SK-N-SH treated with all-trans-retinoic acid at 6 μM for 48 hours (cell line): ENCODE data around the gene MRPL41.

Source experiments
- ATAC-seq: fragments of 200-7000 bp; cut with Tn5 transposase; 3 replicates; pipeline ENCODE4 v1.9.1; 2020; ENCODE audit warnings: mild to moderate bottlenecking, moderate library complexity
- ARNTL ChIP-seq: fragments of 450-650 bp; formaldehyde crosslinking; IDR thresholded peaks from 2 replicates; pipeline ENCODE4 v1.5.0; 2020; ENCODE audit warnings: low read depth, mild to moderate bottlenecking, moderate library complexity, borderline replicate concordance
- BACH2 ChIP-seq: fragments of 250-450 bp; sonication (Bioruptor Pico); IDR thresholded peaks from 2 replicates; pipeline ENCODE4 v1.9.0; 2021; ENCODE audit warnings: mild to moderate bottlenecking, borderline replicate concordance
- CSDC2 ChIP-seq: fragments of 250-450 bp; sonication (Bioruptor Pico); IDR thresholded peaks from 2 replicates; pipeline ENCODE4 v1.5.0; 2020; ENCODE audit warnings: mild to moderate bottlenecking, moderate library complexity
- ESRRG ChIP-seq: fragments of 250-450 bp; sonication (Bioruptor Pico); IDR thresholded peaks from 2 replicates; pipeline ENCODE4 v1.6.1; 2021; ENCODE audit warnings: mild to moderate bottlenecking
- ISL1 ChIP-seq: fragments of 250-450 bp; sonication (Bioruptor Pico); IDR thresholded peaks from 2 replicates; pipeline ENCODE4 v2.1.2; 2022; ENCODE audit warnings: mild to moderate bottlenecking, moderate library complexity
- OSR1 ChIP-seq: fragments of 250-450 bp; sonication (Bioruptor Pico); IDR thresholded peaks from 2 replicates; pipeline ENCODE4 v1.8.0; 2022; ENCODE audit warnings: moderate library complexity, mild to moderate bottlenecking, inconsistent platforms
- PPARA ChIP-seq: fragments of 250-450 bp; sonication (Bioruptor Pico); IDR thresholded peaks from 2 replicates; pipeline ENCODE4 v1.5.0; 2020; ENCODE audit warnings: mild to moderate bottlenecking, borderline replicate concordance
- RARB ChIP-seq: fragments of 250-450 bp; sonication (Bioruptor Pico); IDR thresholded peaks from 2 replicates; pipeline ENCODE4 v1.8.0; 2021; ENCODE audit warnings: mild to moderate bottlenecking, moderate library complexity
- SNAI2 ChIP-seq: fragments of 250-450 bp; sonication (Bioruptor Pico); IDR thresholded peaks from 2 replicates; pipeline ENCODE4 v1.5.0; 2020; ENCODE audit warnings: mild to moderate bottlenecking, moderate library complexity
- TCF4 ChIP-seq: fragments of 250-450 bp; sonication (Bioruptor Pico); IDR thresholded peaks from 2 replicates; pipeline ENCODE4 v1.8.0; 2021; ENCODE audit warnings: mild to moderate bottlenecking, moderate library complexity, borderline replicate concordance
- TOX ChIP-seq: fragments of 250-450 bp; sonication (Bioruptor Pico); IDR thresholded peaks from 2 replicates; pipeline ENCODE4 v1.8.0; 2021; ENCODE audit warnings: mild to moderate bottlenecking, moderate library complexity, borderline replicate concordance
- ZC3H10 ChIP-seq: fragments of 250-450 bp; sonication (Bioruptor Pico); IDR thresholded peaks from 2 replicates; pipeline ENCODE4 v1.5.1; 2021; ENCODE audit warnings: mild to moderate bottlenecking, moderate library complexity
- ZNF565 ChIP-seq: fragments of 450-650 bp; formaldehyde crosslinking; conservative IDR thresholded peaks from 2 replicates; pipeline ENCODE4 v1.5.0; 2020; ENCODE audit warnings: low read depth, mild to moderate bottlenecking, moderate library complexity
- ZNF70 ChIP-seq: fragments of 450-650 bp; formaldehyde crosslinking; IDR thresholded peaks from 2 replicates; pipeline ENCODE4 v1.5.0; 2020; ENCODE audit warnings: mild to moderate bottlenecking, moderate library complexity
- ZNF8 ChIP-seq: fragments of 450-650 bp; formaldehyde crosslinking; IDR thresholded peaks from 2 replicates; pipeline ENCODE4 v1.5.0; 2020; ENCODE audit warnings: mild to moderate bottlenecking, moderate library complexity
- TF ChIP-seq, protein P1 (sequence below): fragments of 250-450 bp; sonication (Bioruptor Pico); IDR thresholded peaks from 2 replicates; pipeline ENCODE4 v1.5.1; 2020; ENCODE audit warnings: low read depth, mild to moderate bottlenecking, moderate library complexity
- TF ChIP-seq, protein P2 (sequence below): fragments of 250-450 bp; sonication (Bioruptor Pico); IDR thresholded peaks from 2 replicates; pipeline ENCODE4 v1.5.0; 2020; ENCODE audit warnings: mild to moderate bottlenecking, moderate library complexity
- TF ChIP-seq, protein P3 (sequence below): fragments of 250-450 bp; sonication (Bioruptor Pico); IDR thresholded peaks from 2 replicates; pipeline ENCODE4 v1.8.0; 2020; ENCODE audit warnings: mild to moderate bottlenecking, moderate library complexity, borderline replicate concordance
- TF ChIP-seq, protein P4 (sequence below): fragments of 250-450 bp; sonication (Bioruptor Pico); IDR thresholded peaks from 2 replicates; pipeline ENCODE4 v1.5.1; 2021; ENCODE audit warnings: mild to moderate bottlenecking, moderate library complexity
- TF ChIP-seq, protein P5 (sequence below): fragments of 250-450 bp; sonication (Bioruptor Pico); IDR thresholded peaks from 2 replicates; pipeline ENCODE4 v1.8.0; 2021; ENCODE audit warnings: low read depth, mild to moderate bottlenecking, moderate library complexity, borderline replicate concordance

MRPL41 gene

DNA sequence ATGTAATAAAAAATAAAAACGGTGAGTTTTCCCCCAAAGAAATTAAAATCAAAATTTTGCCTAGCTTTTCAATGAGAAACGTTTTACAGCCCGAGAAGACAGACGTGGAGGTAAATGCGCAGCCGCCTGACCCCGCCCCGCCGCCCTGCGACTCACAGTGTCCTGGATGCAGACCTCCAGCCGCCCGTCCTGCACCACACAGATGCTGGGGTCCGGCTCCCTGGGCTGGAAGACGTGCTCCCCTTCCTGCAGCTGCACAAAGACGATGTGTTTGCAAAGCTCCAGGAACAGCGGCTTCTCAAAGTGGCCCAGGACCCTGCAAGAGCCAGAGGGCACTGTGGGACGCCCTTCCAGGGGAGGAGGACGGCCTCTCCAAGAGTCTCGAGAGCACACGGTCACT, 9.2 kb upstream of the MRPL41 start:
- no peak for ATAC-seq
- TF ChIP-seq CSDC2 (CRISPR knock-in tag) (no peak), ZNF8 (CRISPR knock-in tag) (no peak), RARB (CRISPR knock-in tag) (no peak), BACH2 (CRISPR knock-in tag) (no peak), ZNF70 (CRISPR knock-in tag) (no peak), ISL1 (CRISPR knock-in tag) (no peak), ZC3H10 (CRISPR knock-in tag) (no peak), TCF4 (CRISPR knock-in tag) (no peak), ZNF565 (CRISPR knock-in tag) (no peak), ARNTL (CRISPR knock-in tag) (no peak), SNAI2 (no peak), ESRRG (CRISPR knock-in tag) (no peak)
- TF ChIP-seq, protein P1, sequence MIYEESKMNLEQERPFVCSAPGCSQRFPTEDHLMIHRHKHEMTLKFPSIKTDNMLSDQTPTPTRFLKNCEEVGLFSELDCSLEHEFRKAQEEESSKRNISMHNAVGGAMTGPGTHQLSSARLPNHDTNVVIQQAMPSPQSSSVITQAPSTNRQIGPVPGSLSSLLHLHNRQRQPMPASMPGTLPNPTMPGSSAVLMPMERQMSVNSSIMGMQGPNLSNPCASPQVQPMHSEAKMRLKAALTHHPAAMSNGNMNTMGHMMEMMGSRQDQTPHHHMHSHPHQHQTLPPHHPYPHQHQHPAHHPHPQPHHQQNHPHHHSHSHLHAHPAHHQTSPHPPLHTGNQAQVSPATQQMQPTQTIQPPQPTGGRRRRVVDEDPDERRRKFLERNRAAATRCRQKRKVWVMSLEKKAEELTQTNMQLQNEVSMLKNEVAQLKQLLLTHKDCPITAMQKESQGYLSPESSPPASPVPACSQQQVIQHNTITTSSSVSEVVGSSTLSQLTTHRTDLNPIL, result no peak
- TF ChIP-seq, protein P2, sequence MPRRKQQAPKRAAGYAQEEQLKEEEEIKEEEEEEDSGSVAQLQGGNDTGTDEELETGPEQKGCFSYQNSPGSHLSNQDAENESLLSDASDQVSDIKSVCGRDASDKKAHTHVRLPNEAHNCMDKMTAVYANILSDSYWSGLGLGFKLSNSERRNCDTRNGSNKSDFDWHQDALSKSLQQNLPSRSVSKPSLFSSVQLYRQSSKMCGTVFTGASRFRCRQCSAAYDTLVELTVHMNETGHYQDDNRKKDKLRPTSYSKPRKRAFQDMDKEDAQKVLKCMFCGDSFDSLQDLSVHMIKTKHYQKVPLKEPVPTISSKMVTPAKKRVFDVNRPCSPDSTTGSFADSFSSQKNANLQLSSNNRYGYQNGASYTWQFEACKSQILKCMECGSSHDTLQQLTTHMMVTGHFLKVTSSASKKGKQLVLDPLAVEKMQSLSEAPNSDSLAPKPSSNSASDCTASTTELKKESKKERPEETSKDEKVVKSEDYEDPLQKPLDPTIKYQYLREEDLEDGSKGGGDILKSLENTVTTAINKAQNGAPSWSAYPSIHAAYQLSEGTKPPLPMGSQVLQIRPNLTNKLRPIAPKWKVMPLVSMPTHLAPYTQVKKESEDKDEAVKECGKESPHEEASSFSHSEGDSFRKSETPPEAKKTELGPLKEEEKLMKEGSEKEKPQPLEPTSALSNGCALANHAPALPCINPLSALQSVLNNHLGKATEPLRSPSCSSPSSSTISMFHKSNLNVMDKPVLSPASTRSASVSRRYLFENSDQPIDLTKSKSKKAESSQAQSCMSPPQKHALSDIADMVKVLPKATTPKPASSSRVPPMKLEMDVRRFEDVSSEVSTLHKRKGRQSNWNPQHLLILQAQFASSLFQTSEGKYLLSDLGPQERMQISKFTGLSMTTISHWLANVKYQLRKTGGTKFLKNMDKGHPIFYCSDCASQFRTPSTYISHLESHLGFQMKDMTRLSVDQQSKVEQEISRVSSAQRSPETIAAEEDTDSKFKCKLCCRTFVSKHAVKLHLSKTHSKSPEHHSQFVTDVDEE (CRISPR knock-in tag), result no peak
- TF ChIP-seq, protein P3, sequence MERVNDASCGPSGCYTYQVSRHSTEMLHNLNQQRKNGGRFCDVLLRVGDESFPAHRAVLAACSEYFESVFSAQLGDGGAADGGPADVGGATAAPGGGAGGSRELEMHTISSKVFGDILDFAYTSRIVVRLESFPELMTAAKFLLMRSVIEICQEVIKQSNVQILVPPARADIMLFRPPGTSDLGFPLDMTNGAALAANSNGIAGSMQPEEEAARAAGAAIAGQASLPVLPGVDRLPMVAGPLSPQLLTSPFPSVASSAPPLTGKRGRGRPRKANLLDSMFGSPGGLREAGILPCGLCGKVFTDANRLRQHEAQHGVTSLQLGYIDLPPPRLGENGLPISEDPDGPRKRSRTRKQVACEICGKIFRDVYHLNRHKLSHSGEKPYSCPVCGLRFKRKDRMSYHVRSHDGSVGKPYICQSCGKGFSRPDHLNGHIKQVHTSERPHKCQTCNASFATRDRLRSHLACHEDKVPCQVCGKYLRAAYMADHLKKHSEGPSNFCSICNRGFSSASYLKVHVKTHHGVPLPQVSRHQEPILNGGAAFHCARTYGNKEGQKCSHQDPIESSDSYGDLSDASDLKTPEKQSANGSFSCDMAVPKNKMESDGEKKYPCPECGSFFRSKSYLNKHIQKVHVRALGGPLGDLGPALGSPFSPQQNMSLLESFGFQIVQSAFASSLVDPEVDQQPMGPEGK, result no peak
- TF ChIP-seq, protein P4, sequence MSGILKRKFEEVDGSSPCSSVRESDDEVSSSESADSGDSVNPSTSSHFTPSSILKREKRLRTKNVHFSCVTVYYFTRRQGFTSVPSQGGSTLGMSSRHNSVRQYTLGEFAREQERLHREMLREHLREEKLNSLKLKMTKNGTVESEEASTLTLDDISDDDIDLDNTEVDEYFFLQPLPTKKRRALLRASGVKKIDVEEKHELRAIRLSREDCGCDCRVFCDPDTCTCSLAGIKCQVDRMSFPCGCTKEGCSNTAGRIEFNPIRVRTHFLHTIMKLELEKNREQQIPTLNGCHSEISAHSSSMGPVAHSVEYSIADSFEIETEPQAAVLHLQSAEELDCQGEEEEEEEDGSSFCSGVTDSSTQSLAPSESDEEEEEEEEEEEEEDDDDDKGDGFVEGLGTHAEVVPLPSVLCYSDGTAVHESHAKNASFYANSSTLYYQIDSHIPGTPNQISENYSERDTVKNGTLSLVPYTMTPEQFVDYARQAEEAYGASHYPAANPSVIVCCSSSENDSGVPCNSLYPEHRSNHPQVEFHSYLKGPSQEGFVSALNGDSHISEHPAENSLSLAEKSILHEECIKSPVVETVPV, result no peak

DNA sequence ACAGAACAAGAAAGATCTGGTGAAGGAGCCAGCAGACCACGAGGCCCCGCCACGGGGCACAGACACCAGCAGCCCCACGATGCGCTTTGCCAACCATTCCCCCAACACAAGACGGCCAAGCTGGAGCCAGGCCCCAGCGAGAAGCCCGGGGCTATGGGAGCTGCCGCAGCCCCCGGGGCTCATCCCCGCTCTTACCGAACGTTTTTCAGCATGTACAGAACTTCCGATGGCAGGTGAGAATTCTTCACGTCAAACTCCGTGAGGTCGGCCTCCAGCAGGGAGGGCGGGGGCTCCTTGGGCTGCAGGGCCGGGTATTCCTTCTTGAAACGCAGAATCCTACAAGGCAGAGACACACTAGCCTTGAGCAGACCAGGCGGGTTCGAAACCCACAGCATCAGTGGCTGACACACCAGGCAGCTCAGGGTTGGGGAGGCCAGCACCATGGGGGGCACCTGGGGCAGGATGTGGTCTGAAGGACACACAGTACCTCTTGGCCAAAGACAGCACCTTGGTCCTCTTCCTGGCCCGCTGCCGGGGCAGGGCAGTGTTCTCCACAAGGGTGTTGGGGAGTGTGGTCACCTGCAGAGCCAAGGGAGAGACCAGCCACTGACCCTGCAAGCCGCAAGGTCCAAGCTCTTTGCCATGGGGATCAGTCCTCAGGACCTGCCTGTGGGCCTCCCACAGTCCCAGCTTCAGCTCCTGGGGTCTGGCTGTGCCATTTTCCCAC, 8.3 kb upstream of the MRPL41 start:
- ATAC-seq, result no peak
- TF ChIP-seq PPARA (CRISPR knock-in tag), result no peak
- TF ChIP-seq ZC3H10 (CRISPR knock-in tag), result no peak
- TF ChIP-seq OSR1, result no peak
- TF ChIP-seq ESRRG (CRISPR knock-in tag), result no peak
- TF ChIP-seq TCF4 (CRISPR knock-in tag), result no peak
- no peak for TF ChIP-seq BACH2 (CRISPR knock-in tag)
- TF ChIP-seq ARNTL (CRISPR knock-in tag), result no peak

DNA sequence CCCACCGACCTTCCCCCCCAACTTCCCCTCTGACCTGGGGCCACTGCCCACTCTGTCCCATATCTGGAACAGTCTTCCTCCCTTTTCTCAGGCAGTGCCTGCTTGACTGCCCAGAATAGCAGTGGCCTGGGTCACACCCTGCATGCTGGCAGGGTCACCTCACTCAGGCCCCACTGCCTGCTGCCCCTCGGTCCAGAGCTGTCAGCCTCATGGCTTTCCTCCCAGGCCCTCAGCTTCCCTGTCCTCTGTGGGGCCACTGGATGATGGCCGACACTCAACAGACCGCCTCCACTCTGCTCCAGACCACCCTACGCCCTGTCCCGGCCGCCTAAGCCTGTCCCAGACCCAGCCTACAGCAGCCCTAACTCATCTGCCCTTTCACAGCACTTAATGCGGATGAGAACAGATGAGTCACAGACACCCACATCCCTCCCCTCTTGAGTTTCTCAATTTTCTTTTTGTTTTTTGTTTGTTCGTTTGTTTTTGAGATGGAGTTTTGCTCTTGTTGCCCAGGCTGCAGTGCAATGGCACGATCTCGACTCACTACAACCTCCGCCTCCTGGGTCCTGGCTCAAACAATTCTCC, 7.4 kb upstream of the MRPL41 start:
- TF ChIP-seq, protein P1, result no peak
- TF ChIP-seq, protein P5, sequence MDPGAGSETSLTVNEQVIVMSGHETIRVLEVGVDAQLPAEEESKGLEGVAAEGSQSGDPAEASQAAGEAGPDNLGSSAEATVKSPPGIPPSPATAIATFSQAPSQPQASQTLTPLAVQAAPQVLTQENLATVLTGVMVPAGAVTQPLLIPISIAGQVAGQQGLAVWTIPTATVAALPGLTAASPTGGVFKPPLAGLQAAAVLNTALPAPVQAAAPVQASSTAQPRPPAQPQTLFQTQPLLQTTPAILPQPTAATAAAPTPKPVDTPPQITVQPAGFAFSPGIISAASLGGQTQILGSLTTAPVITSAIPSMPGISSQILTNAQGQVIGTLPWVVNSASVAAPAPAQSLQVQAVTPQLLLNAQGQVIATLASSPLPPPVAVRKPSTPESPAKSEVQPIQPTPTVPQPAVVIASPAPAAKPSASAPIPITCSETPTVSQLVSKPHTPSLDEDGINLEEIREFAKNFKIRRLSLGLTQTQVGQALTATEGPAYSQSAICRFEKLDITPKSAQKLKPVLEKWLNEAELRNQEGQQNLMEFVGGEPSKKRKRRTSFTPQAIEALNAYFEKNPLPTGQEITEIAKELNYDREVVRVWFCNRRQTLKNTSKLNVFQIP (CRISPR knock-in tag), result no peak
- no peak for TF ChIP-seq CSDC2 (CRISPR knock-in tag)
- TF ChIP-seq TOX (CRISPR knock-in tag), result no peak
- no peak for ATAC-seq
